ENCODE results near the gene GOLGA6L7. TPM values are rescaled to one million over a fixed set of nuclear protein-coding genes. Genes with fewer than 3 reads are reported as not detected.
A peak's percentile ranks its signal among the peaks of the same experiment; 100 is the strongest.
"Not testable (repeated sequence)": the region's sequence is repeated elsewhere in the genome, so short reads cannot be mapped to it uniquely, and the experiment has no call there.

GOLGA6L7 gene, protein sequence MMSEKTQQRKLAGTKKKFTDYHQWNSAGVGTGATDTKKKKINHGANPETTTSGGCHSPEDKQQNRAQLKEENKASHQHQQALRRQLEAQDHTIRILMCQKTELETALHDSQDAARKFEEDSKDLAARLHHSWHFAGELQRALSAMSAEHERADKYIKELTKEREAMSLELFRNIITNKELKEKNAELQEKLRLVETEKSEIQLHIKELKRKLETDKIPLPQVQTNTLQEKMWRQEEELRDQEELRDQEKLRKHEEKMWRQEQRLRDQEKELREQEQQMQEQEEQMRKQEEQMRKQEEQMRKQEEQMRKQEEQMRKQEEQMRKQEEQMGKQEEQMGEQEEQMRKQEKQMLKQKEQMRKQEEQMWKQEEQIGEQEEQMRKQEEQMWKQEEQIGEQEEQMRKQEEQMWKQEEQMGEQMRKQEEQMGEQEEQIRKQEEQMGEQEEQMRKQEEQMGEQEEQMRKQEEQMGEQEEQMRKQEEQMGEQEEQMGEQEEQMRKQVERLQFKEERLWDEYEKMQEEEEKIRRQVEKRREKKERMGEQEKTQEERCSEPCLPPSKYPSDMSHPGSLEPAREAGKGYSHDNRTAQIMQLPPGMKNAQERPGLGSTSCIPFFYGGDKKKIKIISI
- polyA plus RNA-seq (ENCODE audit: insufficient read depth in 1 of 5, insufficient read length in 5 of 5, low replicate concordance in 1 of 5): 1 to 10 TPM in 1 of 5 donors, under 1 TPM in 4; 0.58 to 1.1 (median 0.89) TPM
- long read RNA-seq, donor 1: 0 reads
- long read RNA-seq, donor 2: 0 reads
- long read RNA-seq, donor 3: 0 reads
- long read RNA-seq, donor 4: 0 reads
- long read RNA-seq, donor 5: 0 reads
- long read RNA-seq, donor 6: 0 reads
- long read RNA-seq, donor 7: 0 reads
- long read RNA-seq, donor 8: 0 reads

DNA sequence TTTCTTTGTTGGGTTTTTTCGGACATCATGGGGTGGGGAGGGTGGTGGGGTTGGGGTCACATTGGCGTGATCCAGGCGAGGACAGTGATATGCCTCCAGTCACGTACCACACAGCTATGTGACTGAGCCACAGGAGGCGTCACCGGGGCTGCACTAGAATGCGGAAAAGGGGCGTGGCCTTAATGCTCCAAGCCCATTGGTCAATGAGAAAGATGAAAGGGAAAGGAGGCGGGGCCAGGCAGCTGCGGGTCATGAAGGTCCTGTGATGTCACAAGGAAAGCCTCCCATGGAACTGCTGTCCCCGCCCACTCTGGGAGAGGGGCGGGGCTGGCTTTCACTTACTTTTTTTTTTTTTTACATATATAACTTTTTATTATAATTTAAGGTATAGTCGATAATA, at the start of gene GOLGA6L7:
GOLGA6L7 (minus strand) TSS at position 124 of the 400 bp plus-strand sequence; CDS start at position 29, 95 bp downstream.
- not testable (repeated sequence) for DNase-seq

DNA sequence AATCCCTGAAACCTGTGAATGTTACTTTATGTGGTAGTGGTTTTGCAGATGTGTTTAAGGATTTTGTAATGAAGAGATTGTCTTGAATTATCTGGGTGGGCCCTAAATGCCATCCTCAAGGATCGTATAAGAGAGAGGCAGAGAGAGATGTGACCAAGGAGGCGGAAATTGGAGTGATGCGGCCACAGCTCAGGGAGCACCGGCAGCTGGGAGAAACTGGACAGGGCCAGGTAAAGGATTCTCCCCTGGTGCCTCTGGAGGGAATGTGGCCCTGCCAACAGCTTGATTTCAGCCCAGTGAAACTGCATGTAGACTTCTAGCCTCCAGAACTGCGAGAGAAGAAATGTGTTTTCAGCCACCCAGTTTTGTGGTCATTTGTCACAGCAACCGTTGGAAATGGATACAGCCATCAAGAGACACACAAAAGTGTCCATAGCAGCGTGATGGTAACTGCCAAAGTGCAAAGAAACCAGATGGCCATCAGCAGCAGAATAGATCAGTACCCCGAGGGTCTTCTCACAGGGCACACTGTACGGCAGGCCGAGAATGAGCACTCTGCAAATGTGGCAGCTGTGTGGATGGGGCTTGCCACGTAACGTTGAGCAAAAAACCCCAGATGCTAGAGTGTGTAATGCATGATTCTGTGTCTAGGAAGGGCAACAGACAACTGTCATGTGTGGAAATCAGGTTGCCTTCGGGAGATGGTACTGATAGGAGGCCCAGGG, 49.6 kb upstream of the GOLGA6L7 start:
- DNase-seq: no peak

DNA sequence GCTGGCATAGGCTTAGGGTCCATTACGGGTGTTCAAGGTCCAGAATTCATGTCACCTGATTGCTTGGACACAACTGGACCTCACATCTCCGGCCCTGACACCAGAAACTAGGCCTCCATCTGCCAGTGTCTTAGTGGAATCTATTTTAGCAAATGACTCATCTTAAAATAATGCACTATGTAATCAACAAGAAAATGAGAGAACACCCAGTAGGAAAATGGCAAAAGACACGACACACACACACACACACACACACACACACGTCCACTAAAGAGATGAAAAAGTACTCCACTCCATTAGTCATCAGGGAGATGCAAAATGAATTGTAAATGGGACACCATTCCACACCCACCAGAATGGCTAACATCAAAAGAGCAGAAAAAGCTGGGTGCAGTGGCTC, 48.5 kb upstream of the GOLGA6L7 start:
- no peak for DNase-seq

DNA sequence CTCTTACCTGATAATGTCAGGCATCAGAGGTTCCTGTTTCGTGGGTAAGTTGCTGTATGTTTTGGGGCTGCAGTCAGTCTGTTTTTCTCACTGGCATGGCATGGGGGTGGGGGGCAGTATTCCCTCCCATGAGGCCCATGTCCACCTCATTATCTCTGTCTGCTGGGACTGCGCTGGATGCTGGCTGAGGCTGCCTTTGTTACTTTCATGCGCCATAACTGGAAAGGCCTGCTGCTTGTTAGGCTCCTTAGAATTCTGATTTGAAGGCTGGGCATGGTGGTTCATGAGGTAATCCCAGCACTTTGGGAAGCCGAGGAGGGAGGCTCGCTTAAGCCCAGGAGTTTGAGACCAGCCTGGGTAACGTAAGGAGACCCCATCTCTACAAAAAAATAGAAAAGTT, 47.1 kb upstream of the GOLGA6L7 start:
- DNase-seq: no peak

DNA sequence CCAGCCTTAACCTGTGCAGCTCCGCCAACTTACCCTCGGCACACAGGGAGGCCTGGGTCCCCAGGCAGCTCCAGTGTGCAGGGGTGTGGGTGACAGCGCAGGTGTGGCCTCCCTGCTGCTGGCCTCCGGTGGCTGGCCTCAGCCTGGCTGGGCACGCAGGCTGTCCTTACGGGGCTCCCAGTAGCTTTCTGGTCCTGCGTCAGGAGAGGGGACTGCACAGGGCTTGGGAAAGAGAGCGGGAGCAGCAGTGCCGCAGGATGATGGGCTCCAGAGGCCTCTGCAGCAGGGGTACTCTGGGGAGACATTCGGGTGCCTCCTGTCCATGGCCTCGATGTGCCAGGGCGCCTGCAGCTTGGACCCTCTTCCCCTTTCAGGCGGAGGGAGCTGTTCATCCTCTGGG, 46.7 kb upstream of the GOLGA6L7 start:
- no peak for DNase-seq

DNA sequence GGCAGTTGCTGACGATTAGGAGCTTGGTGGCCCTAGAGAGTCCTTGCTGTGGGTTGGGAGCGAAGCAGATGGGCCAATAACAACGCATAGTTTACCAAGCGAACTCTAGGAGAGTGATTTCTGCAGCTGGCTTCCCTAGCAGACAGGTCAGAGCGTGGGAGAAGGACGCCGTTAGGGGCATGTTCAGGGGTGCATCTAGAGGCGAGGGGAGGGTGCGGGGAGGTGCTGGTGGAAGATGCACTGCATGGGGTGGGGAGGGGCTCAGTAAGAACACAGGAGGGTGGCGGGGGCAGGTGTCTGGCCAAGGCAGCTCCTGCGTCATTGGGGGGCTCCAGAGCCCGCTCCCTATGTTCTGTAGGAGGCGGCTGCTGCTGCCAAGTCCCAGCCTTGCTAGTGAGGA, 46.2 kb upstream of the GOLGA6L7 start:
- DNase-seq: no peak

DNA sequence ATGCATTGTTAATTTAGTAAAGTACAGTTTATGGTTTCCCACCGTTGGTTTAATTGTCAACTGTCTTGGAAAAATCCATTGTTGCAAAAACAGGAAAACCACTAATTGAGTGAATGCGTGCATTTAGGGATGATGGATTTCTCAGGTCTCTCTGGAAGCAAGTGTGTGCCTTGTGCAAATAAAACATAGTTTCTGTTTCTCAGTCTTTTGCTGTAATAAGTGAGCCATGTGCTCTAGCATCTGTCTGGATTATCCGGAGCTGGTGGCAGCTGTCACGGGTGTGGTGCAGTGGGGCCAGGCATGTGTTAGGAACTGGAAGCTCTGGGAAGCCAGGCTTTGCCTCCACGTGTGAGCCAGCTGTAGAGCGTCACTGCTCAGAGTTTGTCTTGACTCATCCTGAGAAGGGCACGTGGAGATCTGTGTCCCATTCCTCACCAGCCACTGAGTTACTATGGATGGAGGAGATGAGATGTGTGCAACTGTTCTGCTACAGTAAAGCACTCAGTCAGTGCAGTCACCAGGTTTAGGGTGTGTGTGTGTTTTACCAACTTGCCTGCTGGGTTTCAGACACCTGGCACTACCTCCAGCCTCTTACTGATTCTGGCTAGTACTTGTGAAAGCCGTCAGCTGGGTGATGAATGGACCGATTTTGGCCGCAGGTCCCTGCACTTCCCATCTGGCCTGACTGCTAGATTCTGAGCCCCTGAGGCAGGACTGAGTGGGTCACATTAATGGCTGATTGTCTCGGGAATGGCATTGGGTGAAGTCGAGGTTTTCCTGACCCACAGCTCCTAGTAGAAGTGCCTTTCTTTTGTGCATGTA, 44.6 kb upstream of the GOLGA6L7 start:
- no peak for DNase-seq

DNA sequence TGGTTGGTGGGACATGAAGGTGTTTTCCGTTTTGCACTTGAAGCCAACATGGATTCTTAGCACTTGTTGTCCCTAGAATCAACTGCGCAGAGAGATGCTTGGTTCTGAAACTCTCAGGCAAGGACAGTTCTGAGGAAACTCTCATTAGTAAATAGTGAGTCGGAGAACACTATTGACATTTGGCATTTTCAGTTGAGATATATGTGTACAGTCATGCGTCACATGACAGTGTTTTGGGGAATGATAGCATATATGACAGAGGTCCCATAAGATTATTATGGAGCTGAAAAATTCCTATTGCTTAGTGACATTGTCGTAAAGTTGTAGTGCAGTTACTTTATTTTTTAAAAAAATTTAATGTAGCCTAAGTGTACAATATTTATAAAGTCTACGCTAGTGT, 43.1 kb upstream of the GOLGA6L7 start:
- DNase-seq: no peak

DNA sequence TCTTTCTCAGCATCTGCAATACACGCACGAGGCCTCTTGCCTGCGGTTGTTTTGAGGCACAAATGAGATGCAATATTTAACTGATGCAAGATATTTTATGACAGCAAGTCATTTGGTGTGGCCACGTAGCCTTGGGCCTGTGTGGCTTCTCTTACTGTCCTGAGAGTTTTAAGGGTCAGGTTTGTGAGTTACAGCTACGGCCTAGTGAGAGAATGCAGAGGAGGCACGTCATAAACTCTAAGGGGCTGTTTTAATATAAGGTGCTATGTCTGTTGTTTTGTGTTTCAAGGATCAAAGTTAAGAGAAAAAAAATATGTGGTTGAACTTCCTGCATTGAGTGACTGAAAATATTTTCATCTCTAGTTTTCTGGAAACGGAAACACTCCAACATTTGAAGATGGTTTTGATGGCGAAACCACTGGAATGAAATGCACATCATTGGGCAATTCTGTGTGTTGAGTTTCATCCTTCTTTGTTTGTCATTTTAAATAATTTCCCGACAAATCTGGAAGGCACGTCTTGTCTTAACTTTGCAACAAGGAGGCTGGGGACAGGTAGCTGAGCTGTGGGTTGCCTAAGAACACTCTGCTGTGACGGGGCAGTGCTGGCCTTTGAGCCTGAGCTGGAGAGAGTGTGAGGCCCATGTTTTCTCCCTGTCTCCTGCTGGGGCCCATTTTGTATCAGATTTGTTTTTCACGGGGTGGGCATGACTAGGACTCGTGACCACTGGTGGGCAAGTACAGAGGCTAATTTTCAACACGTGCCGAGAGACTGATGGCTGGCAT, 42.5 kb upstream of the GOLGA6L7 start:
- DNase-seq: no peak

DNA sequence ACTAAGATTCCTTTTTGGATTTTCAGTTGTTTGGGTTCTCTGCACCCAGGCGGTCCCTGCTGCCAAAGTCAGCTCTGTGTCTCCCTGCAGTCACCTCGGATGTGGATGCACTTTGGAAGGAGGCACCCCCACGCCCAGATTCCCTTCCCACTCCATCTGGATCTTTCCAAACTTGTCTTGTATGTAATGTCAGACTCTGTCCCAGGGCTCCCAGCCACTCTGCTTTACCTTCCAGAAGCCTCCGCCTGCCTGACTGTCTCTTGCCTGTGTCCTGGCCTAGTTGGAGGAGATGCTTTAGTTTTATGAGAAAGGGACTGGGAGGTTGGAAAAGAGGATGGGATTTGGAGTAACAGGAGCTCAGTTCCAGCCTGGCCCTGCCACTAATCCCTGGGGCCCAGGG, 41.8 kb upstream of the GOLGA6L7 start:
- not testable (repeated sequence) for DNase-seq

DNA sequence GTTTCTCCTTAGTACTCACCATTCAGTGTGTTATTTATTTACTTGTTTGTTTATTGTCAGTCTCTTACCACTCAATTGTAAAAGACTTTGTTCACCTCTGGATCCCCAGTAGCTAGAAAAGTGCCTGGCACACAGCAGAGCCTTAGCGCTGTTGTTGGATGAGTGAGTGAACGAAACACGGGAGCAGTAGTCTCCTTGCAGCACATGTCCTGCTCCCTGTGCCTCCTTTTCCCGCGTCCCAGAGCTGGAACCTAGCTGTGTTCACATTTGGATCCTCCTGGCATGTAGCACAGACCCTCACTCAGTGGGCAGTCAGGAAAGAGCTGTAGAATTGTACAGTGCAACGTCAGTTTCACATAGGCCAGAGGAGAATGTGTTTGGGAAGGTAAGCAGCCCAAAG, 41.4 kb upstream of the GOLGA6L7 start:
- not testable (repeated sequence) for DNase-seq

DNA sequence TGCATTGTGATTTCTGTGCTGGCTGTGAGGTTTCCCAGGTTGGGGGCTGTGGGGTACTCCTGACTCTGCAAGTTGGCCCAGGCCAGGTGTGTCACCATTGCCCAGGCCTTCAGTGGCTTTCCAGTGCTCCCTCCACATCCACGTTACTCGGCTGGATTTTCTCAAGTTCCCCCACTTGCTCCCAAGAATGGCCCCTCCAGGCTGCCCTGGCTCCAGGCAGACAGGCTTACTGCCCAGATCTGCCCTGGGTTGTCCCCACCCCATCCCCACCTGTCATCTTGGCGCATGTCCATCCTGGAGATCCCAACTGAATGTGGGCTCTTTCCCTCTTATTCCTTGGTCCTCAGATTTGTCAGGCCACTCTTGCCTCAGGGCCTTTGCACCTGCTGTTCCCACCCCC, 40.9 kb upstream of the GOLGA6L7 start:
- no peak for DNase-seq

DNA sequence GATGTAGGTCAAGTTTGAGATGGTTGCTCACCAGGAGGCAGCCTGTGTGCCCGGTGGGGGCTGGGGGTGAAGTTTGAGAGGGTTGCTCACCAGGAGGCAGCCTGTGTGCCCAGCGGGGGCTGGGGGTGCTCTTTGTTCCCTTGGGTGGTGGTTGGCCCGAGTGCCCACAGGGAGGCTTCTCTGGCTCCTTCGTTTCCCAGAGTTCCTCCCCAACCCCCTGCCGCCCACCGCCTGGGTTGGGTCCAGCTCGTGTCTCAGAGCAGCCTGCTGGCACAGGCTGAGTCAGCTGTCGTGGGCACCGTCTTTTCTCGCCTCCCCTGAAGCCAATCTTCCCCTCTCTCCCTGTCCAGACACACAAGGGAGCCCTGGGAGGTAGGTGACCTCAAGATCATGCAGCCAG, 40.5 kb upstream of the GOLGA6L7 start:
- no peak for DNase-seq

DNA sequence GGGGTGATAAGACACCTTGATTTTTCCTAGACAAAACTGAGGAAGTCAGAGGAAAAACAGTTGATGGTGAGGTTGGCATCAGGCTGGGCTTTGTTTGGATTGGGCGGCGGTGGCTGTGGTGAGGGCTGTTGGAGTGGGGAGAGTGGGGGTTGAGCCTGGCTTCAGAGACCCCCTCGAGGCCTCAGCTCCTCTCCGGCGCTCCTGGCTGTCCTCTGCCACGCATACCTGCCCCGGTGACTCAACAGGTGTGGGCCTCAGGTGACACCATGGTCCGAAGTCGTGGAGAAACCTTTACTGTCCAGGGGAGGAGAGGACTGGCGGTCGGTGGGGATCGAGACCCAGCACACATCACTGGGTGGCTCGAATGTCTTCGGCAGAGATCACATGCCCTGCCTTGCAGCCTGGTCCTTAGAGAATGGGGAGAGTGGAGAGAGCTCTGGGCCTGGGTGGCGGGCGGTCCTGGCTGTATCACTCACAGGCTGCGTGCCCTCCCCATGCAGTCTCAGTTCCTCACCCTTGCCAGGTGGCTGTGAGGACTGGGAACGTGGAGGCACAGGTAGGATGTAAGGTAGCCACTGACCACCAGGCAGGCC, 40.0 kb upstream of the GOLGA6L7 start:
- DNase-seq: no peak

DNA sequence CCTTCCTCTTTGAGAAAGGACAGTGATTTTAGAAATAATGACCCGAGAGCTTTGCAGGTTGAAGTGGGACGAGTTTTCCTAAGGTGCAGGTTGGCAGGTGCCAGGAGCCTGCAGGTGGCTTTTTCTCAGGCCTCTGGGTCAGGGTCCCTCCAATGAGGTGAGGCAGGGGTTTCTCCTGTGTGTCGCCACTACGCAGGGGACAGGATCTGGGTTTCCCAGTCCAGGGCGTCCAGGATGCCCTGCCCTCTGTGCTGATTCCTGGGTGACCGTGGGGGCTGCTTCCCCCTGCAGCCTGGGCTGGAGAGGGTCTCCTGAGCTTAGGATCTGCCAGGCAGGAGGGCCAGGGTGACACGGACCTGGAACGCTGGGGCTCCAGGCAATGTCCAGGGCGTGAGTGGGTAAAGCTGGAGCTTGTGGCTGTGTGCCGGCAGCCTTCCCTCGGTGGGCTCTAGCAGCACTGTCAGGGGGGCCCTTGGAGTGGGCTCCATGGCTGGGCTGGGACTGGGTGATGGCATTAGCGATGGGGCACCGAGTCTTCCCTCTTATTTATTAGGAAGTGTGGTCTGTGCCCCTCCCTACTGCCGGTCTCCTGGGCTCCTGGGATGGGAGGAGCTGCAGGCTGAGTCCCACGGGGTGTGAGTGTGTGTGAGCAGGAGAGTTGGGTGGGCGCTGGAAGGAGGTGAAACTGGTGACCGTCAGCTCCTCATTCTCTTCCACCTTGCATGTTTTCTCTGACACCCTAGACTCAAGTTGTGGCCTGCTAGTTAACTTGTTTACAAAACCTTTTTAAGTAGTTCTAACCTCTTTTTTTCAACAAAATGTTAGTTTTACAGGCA, 39.1 kb upstream of the GOLGA6L7 start:
- no peak for DNase-seq

DNA sequence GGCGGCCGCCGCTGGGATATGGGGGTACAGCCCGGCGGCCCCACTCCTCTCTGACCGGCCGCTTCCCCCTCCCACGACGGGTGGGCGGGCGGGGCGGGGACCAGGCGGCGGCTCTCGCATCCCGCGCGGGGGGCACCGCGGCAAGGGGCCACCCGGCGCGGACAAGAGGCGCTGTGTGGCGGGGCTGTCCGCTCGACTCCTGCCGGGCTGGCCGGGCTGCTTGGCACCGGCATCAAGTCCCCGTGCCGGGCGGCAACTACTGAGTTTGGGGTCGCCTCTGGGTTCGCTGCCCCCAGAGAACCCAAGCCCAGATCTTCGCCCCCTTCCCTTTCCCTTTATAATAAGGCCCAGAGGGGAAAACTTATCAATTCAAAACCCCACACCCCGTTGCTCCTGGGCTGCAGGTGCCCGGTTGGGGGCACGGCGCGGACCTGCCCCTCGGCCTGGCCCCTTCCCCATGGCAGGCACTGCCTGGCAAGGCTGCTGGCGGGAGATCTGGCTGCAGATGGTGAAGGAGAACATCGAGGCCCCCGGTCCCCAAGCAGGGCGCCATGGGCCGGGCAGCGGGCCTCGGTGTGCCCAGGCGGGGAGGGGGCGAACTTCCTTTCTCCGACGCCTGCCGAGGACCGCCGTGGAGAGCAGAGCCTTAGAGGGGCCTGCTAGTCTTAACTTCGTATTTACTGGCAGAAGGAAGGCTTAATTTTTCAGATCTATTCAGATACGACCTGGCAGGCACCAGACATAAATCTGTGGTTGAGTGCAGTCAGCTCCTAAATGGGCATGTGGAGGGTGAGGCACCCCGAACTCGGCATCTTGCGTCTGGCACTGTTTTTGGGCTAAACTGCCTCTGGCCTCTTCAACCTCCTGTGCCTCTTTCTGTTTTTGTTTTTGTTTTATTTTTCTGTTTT, 38.2 kb upstream of the GOLGA6L7 start:
- no peak for DNase-seq

DNA sequence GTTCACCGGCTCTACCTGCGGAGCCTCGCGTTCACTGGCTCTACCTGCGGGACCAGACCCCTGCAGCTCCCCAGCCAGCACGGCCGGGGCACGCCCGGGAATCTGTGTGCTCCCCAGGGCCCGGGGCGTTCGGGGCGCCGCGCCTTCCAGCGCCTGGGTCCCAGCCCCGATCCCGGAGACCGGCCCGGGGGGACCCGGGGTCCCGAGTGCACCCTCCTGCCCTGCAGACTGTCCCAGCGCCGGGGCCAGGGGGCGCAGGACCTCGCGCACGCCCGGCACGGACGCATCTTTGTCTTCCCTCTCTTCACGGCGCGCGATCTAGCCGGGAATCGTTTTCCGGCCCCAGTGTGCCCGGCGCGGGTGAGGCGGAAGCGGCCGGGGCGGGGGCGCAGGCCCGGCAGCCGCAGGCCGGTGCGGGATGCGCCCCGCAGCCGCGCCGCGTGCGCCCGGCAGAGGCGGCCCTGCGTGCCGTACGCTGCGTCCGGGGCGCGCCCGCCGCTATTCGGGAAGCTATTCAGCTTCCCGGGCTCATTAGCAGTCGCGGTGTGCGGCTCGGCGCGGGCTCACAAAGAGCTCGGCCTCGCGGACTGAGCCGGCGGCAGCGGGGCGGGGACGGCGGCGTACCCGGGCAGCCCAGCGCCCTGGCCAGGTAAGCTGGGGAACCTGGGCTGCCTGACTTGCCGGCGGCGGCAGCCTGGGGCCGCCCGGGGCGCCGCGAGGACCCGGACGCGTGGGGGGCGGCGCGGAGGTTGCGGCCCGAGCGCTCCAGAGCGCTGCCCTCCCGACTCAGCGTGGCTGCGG, 37.4 kb upstream of the GOLGA6L7 start, which contains the start of gene APBA2:
APBA2 (plus strand) TSS at position 345 of the 801 bp plus-strand sequence. CDS start 167,911 bp downstream, outside the sequence.
- peak in 1 of 2 donors; percentile 38 for DNase-seq
